ENCODE results near the gene ADCY3.

The ADCY3 gene

DNA sequence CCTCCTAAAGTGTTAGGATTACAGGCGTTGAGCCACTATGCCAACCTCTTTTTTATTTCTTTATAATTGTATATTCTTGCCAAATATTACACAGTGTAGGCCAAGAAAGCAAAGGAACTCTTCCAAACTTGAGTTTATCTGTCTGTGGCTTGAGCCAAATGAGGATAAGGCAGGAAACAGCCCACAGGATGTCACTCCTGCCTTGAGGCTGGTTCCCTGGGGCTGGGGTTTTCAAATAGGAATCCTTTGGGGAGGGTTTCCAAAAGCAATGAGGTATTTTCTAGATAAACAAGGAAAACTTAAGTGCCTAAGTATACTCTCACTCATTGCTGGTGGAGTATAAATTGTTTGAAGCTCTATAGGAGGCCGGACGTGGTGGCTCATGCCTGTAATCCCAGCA lies 56.4 kb downstream of the ADCY3 start:
- TF ChIP-seq, protein P1, sequence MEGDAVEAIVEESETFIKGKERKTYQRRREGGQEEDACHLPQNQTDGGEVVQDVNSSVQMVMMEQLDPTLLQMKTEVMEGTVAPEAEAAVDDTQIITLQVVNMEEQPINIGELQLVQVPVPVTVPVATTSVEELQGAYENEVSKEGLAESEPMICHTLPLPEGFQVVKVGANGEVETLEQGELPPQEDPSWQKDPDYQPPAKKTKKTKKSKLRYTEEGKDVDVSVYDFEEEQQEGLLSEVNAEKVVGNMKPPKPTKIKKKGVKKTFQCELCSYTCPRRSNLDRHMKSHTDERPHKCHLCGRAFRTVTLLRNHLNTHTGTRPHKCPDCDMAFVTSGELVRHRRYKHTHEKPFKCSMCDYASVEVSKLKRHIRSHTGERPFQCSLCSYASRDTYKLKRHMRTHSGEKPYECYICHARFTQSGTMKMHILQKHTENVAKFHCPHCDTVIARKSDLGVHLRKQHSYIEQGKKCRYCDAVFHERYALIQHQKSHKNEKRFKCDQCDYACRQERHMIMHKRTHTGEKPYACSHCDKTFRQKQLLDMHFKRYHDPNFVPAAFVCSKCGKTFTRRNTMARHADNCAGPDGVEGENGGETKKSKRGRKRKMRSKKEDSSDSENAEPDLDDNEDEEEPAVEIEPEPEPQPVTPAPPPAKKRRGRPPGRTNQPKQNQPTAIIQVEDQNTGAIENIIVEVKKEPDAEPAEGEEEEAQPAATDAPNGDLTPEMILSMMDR (conservative IDR thresholded peaks at IDR 0.05; ENCODE audit: low read length), result no peak
- TF ChIP-seq EZH2phosphoT487 (IDR thresholded peaks at IDR 0.05; ENCODE audit: borderline replicate concordance), result no peak

DNA sequence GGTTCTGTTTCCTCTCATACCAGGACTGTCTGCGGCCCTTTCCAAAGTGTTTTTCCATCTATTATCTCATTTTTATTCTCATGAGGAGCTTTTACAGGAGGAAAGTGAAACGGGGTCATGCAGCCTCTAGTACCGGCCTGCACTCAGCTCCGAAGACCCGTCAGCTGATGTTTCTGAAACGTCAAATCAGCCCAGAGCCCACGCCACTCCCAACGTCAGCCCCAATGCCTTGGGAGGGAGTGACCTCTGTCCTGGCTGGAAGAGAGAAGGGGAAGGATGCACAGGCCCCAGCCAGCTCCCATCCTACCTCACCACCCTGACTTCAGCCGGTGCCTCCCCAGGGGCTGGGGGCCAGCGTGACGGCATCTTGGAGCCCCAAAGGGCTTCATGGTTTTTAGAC lies 58.5 kb downstream of the ADCY3 start:
- peaks cover 18% of the 10 kb centered on the region; the same call in 1 of the 2 replicates for H3K36me3 ChIP-seq (ENCODE audit: insufficient read depth, low read length)
- no peaks in the 10 kb centered on the region for H3K4me1 ChIP-seq (ENCODE audit: insufficient read depth, low read length, poor library complexity, severe bottlenecking)
- TF ChIP-seq, protein P1 (conservative IDR thresholded peaks at IDR 0.05; ENCODE audit: low read length), result no peak
- TF ChIP-seq EZH2phosphoT487 (IDR thresholded peaks at IDR 0.05; ENCODE audit: borderline replicate concordance), result no peak
- H4K20me1 ChIP-seq (ENCODE audit: insufficient read depth, low read length, poor library complexity, severe bottlenecking), result no peaks in the 10 kb centered on the region
- H3K4me3 ChIP-seq (ENCODE audit: low read length, poor library complexity, severe bottlenecking), result no peak overlapping the region
- H3K4me2 ChIP-seq (ENCODE audit: low read depth, low read length, poor library complexity, severe bottlenecking), result no peak overlapping the region
- no peaks in the 10 kb centered on the region for H3K9me3 ChIP-seq (ENCODE audit: insufficient read depth, low read depth, low read length)
- peaks cover 6% of the 10 kb centered on the region for H3K79me2 ChIP-seq (ENCODE audit: insufficient read depth, low read length)
- no peaks in the 10 kb centered on the region for H3K27me3 ChIP-seq (ENCODE audit: insufficient read depth, low read length, poor library complexity, severe bottlenecking)
- no peaks in the 10 kb centered on the region for H3K9me2 ChIP-seq (replicated peaks; ENCODE audit: low read depth, low read length)
- no peak overlapping the region for H3K9ac ChIP-seq (ENCODE audit: low read depth, low read length, poor library complexity, severe bottlenecking)
- H3F3A ChIP-seq (ENCODE audit: low read depth), result no peaks in the 10 kb centered on the region
- no peak overlapping the region for H2AFZ ChIP-seq (ENCODE audit: low read length)

More for the DNA sequence above, 56.4 kb downstream of the ADCY3 start:
- no peak overlapping the region for H2AFZ ChIP-seq (ENCODE audit: low read length)
- no peaks in the 10 kb centered on the region for H3K9me3 ChIP-seq (ENCODE audit: insufficient read depth, low read depth, low read length)
- H3F3A ChIP-seq (ENCODE audit: low read depth), result no peaks in the 10 kb centered on the region
- peaks cover 6% of the 10 kb centered on the region for H3K4me1 ChIP-seq (ENCODE audit: insufficient read depth, low read length, poor library complexity, severe bottlenecking)
- H3K27me3 ChIP-seq (ENCODE audit: insufficient read depth, low read length, poor library complexity, severe bottlenecking), result no peaks in the 10 kb centered on the region
- no peaks in the 10 kb centered on the region for H4K20me1 ChIP-seq (ENCODE audit: insufficient read depth, low read length, poor library complexity, severe bottlenecking)
- H3K4me3 ChIP-seq (ENCODE audit: low read length, poor library complexity, severe bottlenecking), result no peak overlapping the region
- no peaks in the 10 kb centered on the region for H3K9me2 ChIP-seq (replicated peaks; ENCODE audit: low read depth, low read length)
- H3K4me2 ChIP-seq (ENCODE audit: low read depth, low read length, poor library complexity, severe bottlenecking), result no peak overlapping the region
- H3K36me3 ChIP-seq (ENCODE audit: insufficient read depth, low read length), result peaks cover 25% of the 10 kb centered on the region; the same call in 1 of the 2 replicates
- peaks cover 5% of the 10 kb centered on the region; the same call in 1 of the 2 replicates for H3K79me2 ChIP-seq (ENCODE audit: insufficient read depth, low read length)
- H3K9ac ChIP-seq (ENCODE audit: low read depth, low read length, poor library complexity, severe bottlenecking), result no peak overlapping the region

DNA sequence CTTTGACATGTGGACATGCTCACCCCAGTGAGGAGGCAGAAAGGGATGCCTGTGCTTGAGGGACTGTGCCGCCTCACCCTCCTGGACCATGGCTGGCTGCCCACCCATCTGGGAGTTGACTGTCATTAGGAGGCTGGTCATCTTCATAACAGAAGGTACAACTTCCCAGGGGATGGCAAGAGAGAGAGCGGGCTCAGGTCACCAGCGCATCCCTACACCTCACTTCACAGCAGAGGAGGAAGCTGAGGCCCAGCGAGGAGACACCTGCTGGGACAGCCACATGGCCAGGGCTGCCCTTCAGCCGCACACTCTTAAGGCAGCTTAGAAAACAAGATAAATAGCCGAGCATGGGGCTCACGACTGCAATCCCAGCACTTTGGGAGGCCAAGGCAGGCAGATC lies 59.4 kb downstream of the ADCY3 start:
- no peaks in the 10 kb centered on the region for H3K4me1 ChIP-seq (ENCODE audit: insufficient read depth, low read length, poor library complexity, severe bottlenecking)
- H3K27me3 ChIP-seq (ENCODE audit: insufficient read depth, low read length, poor library complexity, severe bottlenecking), result no peaks in the 10 kb centered on the region
- H3K9ac ChIP-seq (ENCODE audit: low read depth, low read length, poor library complexity, severe bottlenecking), result no peak overlapping the region
- no peak overlapping the region for H3K4me3 ChIP-seq (ENCODE audit: low read length, poor library complexity, severe bottlenecking)
- H2AFZ ChIP-seq (ENCODE audit: low read length), result no peak overlapping the region
- H3K9me2 ChIP-seq (replicated peaks; ENCODE audit: low read depth, low read length), result no peaks in the 10 kb centered on the region
- H3F3A ChIP-seq (ENCODE audit: low read depth), result no peaks in the 10 kb centered on the region
- no peak overlapping the region for H3K4me2 ChIP-seq (ENCODE audit: low read depth, low read length, poor library complexity, severe bottlenecking)
- peaks cover 6% of the 10 kb centered on the region for H3K79me2 ChIP-seq (ENCODE audit: insufficient read depth, low read length)
- TF ChIP-seq EZH2phosphoT487 (IDR thresholded peaks at IDR 0.05; ENCODE audit: borderline replicate concordance), result no peak
- TF ChIP-seq, protein P1 (conservative IDR thresholded peaks at IDR 0.05; ENCODE audit: low read length), result no peak
- H3K9me3 ChIP-seq (ENCODE audit: insufficient read depth, low read depth, low read length), result no peaks in the 10 kb centered on the region
- H4K20me1 ChIP-seq (ENCODE audit: insufficient read depth, low read length, poor library complexity, severe bottlenecking), result no peaks in the 10 kb centered on the region
- peaks cover 25% of the 10 kb centered on the region; the same call in 1 of the 2 replicates for H3K36me3 ChIP-seq (ENCODE audit: insufficient read depth, low read length)

Measured in Loucy (cell line).